NT2/D1 (cell line): ENCODE data around the gene VEZT.

ENCODE experiments used
- SUZ12 ChIP-seq: IDR thresholded peaks from 2 replicates; pipeline ENCODE4 v1.6.1; 2011; ENCODE audit not compliant: insufficient read length, insufficient read depth; ENCODE audit errors: extremely low read depth
- YY1 ChIP-seq: IDR thresholded peaks from 2 replicates; pipeline ENCODE4 v1.6.1; 2011; ENCODE audit not compliant: insufficient read length, insufficient read depth

DNA sequence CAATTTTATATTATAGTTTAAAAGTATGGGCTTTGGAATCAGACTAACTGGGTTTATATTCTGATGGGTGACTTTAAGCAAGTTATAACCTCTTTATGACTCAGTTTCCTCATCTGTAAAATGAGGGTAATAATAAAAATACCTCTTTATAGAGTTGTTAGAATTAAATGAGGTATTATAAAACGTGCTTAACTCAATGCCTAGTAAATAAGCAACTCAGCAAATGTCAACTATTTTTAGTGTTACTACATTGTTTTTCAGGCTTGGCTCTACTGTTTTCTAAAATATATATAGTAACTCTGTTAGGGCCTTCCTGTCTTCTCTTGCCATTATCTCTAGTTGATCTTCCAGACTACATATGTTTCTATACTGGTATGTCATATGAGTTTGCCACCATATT, 20.5 kb downstream of the VEZT start:
- no peak for TF ChIP-seq YY1
- TF ChIP-seq SUZ12 = no peak
